Measurements from ENCODE around the gene HOXA9.

GRCh38 chr7:27128034-27128433 is 37.3 kb downstream of the HOXA9 start:
- no peak for TF ChIP-seq CTCF (IDR thresholded peaks at IDR 0.05; ENCODE audit: poor library complexity)
- no peak for TF ChIP-seq EZH2 (IDR thresholded peaks at IDR 0.05; ENCODE audit: borderline replicate concordance)

Measured in hepatocyte (in vitro differentiated cells).